HG03342 (cell line): Measurements from ENCODE around the gene NFIC.

Experiments used
- ATAC-seq: cut with Tn5 transposase; IDR thresholded peaks from one replicate; pipeline ENCODE4 v1.9.1; 2021; ENCODE audit warnings: mild to moderate bottlenecking, moderate library complexity; ENCODE audit not compliant: unreplicated experiment

NFIC gene

DNA sequence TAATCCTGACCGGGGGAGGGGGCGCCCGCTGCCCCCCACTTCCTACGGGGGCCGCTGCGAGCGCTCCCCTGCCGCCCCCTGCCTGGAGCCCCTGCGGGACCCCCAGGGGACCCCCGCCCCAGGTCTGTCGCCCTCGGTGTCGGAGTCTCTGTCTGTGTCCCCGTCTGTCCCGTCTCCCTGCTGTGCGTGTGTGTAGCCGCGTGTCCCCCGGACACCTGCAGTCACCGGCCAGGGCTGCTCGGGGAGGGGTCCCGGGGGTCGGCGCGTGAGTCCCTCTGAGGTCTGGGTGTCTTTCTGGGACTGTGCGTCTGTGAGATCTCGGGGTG, 7.7 kb upstream of the NFIC start:
- no peak for ATAC-seq

DNA sequence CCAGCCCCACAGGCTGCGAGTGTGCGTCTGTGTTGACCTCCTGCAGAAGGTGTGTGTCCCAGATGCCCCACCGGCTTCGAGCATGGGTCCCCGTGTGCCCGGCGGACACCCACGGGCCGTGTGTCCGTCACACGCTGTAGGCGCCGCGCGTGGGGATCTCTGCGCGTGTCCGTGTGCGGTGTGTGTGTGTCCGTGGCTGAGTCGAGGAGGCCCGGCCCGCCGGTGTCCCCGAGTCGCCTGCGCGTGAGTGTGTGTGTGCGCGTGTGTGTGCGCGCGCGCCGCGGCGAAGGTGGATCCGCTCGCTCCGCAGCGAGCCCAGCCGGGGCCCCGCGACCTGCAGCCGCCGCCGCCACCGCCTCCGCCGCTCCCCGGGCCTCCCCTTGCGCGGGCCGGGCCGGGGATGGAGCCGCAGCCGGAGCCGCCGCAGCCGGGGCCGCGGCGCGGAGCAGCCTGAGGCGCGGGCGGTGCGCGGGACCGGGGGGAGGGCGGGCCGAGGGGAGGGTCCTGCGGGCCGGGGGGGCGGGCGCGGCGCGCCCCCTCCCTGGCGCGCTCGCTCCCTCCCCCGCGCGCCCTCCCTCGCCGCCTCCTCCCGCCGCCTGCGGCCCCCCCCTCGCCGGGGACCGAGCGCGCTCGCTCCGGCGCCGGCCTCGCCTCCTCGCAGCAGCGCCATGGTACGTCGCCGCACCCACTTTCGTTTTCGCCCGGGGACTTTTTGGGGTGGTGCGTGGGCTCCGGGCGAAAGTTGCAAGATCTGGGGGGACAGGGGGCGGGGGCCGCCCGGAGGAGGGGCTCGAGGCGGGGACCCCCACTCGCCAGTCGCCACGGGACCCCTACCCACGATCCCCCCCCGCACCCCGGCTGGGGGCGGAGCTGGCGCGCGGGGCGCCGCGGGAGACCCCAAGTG, 7.1 kb upstream of the NFIC start:
- no peak for ATAC-seq

DNA sequence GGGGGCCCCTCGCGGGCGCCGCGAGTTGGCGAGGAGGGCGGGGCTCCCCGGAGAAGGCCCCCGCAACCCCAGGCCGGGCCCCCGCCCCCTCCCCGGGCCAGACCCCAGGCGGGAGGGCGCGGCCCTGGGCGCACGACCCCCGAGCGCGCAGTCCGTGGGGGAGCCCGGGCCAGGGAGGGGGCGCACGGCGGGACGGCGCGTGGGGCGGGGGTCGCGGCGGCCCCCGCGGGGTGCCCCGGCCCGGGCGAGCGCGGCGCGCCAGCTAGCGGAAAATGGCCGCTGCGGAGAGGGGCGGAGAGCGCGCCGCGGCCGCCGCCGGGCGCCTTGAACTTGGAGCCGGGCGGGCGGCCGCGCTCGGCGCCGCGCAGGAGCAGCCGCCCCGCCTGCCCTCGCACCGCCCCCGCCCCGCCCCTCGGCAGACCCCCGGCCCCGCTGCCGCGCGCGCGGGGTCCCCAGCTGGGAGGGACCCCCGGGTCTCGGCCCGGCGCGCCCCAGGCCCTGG, 6.4 kb upstream of the NFIC start:
- ATAC-seq: no peak

DNA sequence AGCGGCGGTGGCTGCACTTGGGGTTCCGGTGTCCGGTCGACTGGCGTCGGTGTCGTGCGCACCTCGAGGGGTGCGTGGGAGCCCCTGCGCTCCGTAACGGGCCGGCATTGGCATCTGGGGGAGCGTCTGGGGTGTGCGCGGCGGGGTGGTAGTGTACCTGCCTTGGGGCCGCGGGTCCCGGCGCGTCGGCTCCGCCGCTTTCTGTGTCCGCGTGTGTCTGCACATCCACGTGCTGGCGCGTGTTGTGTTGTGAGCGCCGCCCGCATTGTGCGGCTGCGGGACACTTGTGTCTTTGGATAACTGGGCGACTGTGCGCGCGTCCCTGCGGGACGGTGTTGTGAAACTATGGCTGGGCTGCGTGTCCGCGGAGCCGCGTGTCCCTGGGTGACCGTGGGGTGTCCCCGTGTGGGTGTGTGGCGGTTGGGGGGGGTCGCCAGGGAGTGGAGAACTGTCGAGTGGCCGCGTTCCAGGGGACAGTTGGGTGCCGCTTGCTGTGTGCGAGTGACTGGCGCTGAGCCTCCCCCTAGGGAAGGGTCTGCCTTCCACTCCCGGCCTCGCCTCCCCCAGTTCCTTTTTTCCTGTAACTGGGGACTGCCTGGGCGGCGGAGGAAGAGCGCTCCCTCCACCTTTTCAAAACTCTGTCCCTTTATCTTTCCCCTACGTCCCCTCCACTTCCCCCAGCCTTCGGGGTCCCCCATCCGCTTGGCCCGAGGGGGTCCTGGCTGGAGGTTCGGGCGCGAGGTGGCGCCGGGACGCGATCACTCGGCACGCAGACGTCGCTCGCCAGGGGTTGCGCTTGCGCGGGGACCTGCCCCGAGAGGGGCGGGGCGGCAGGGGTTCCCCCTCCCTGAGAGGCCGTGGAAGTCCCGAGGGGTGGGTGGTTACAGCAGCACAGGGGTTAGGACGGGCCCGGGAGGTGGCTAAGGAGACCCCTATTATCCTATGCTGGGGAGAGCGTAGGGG, 5.7 kb upstream of the NFIC start:
- ATAC-seq: no peak

DNA sequence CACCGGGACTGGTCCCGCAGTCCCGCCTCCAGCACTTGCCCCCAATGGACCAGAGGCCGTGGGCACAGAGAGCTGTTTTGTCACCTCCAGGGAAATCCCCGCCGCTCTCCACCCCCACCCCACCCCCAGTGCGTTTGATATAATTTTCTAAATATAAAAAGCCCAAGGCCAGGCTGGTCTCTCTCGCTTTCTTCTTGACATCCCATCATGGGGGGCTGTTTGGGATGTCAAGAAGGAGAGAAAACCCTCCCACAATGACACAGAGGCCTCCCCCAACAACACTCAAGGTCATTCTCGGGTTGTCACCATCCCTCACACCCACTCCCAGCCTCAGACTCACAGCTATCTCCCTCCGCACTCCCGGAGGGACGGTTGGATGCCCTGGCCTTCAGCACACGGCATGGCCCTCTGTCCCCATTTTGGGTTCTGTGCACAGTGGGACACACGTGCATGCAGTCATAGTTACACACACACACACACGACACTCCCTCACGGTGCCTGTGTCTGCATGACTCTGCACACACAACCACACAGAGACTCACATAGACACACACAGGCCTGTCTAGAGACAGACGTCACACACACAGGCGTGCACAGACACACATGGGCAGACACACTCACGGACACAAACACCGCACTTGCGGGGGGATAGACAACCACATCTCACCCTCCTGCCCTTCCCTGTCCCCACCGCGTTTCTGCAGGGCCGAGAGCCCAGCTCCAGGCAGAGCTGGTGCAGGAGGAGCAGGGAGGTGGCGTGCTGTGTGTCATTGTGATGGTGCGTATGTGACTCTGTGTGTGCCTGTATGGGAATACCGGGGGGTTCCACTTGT, 4.8 kb upstream of the NFIC start:
- ATAC-seq: no peak

DNA sequence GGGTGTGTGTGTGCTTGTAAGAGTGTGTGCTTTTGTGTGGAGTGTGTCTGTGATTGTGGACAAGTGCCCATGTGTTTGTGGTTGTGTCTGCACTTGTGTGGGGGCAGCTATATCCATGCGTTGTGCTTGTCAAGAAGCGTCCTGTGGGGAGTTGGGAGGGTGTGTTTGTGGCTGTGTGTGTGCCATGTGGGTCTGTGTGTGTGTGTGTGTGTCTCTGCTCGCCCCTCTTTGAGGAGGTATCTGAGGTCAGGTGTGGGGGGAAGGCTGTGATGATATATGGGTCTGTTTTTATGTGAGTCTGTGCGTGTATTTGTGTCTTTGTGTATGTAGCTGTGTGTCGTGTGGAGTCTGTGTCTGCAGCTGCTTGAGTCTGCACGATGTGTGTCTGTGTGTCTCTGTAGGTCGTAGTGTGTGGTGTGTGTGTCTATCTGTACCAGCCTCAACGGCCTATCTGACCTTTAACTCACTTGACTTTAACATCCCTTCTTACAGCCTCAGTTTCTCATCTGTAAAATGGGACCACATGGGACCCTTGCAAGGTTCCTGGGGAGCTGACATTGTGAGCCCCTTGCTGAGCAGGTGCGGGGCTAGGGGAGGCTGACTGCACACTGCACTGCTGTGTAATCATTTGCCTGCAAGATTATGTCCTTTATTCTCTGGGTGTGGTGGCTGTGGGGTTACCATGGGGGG, 4.0 kb upstream of the NFIC start:
- no peak for ATAC-seq

DNA sequence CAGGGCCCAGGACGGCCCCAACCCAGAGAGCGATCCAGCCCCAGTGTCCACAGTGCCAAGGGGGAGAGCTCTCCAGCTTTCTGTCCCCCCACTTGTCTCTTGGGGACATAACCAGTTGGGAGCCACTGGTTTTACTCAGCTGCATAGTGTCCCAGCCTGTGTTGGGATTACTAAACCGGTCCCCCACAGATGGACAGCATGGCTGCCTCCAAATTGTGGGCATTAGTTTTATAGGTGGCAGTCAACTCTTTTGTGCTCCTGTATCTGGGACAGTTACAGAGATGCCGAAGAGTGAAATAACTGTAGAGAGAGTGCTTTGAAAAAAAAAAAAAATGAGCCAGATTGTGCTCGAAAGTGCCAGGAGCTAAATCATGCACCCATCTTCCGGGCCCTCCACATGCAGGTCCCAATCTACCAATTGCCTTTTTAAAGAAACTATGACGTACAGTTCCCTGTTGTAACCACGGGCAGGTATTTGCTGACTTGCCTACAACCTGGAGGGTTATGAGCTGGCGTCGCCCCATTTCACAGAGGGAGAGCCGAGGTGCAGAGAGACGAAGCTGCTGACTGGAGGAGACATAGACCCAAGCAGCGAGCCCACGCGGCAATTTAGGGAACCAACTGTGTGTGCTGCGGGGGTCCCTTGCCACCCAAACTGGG, 2.4 kb upstream of the NFIC start:
- ATAC-seq: no peak

DNA sequence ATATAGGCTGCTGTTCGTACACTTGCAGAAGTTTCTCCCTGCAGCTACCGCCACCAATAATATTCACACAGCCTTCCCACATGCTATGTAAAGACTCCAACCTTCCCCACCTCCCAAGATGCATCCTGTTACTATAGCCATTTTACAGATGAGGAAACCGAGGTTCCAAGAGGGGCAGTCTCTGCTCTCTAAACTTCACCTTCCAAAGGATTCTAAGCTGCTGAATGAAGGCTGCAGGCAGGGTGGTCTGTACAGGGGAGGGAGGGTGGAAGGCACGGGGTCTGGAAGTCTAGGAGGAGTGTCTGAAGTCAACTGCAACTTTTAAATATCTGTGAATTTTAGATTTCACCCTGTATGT, 1.9 kb upstream of the NFIC start:
- no peak for ATAC-seq

DNA sequence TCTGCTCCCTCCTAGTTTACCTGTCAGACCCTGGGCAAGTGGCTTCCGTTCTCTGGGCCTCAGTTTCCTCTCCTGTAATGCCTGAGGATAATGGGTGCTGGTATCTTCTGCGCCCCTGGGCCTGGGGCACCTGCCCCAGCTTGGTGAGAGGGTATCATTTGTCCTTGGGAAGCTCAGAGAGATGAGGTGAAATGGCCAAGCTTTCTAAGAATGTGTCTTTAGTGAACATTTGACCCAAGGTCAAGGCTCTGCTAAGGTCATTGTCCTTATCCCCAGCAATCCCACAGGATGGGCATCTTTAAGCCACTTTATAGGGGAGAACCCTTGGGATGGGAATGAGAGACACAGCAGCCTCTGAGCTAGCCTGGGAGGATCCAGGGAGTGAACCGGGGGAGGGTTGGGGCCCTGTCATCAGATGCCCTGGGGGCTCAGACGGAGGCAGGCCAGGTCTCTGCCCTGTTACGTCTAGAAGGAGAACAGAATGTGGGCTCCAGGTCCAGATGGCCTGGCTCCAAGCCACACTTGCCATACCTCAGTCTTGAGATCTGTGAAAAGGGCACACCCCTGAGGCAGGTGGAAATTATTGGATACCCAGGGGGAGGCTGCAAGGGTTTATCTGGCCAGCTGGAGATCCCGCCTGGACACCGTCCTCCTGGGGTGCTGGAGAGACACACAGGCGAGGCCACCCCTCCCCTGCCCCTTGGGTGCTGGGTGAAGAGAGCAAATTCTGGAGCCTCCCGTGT, 1.1 kb upstream of the NFIC start:
- no peak for ATAC-seq

DNA sequence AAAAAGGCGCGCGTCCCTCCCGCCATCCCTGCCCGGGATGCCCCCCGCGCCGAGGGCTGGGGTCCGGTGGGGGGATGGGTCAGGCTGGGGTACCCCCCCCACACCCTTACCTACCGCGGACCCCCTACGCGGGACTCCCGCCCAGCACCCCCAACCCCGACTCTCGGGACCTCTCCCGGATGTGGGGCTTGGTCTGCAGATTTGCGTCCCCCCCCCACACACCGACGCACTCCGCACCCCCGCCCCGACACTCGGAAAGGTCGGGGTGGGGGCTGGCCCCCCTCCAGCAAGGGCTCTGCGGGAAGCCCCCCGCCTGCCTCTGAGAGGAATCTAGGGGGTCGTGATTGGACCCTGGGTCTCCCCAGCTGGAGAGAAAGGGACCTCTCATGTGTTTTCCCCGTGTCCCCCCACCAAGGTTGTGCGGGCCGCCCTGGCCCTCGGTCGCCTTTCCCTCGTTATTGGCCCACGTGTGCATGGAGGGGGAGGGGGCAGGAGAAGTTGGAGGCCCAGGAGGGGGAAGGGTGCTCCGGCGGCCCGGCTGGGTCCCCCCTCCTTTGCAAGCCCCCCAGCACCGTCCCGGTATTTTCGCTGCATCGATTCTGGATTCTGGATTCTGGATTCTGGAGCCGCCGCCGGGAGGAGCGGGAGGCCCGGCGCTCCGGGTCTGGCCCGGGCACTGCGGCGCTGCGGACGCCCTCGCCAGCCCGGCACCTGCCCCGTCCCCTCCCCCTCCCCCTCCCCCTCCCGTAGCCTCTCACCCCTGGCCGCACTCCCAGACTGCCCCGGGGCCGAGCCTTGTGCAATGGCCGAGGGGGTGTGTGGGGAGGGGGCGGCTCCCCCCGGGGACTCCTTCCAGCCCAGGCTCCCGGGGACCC, 607 bp downstream of the NFIC start:
- no peak for ATAC-seq

DNA sequence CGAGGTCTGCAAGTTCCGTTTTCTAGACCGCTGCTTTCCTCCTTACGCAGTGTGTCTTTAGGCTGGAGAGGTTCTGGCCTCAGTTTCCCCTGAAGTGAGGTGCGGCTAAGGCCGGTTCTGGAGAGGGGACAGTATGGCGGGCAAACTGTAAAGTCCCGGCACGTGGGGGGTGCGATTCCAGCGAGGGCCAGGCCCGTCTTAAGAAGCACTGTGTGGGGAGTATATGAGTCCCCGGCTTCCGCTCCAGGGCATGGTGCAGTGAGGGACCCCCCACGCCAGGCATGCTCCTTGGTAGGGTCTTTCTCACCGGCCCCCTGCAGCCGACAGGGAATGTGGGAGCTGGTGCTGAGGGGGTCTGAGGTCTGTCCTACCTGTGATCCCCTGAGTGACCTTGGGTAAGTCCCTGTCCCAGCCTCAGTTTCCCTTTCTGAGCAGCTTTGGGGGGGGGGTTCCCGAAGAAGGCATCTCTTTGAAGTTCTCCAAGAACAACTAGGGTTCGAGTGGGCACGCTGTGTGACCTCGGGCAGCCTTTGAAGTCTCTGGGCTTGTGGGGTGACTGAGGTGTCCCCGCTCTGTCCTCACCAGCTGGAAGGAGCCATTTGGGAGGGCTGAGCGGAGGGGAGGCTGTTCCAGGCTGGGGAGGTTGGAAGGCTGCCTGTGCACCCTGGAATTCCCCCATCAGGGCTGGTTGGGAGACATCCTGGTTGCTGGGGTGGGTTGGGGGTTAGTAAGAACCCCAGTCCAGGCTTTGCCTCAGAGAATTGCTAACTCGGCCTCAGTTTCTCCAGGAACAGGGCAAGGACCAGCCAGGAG, 1.5 kb downstream of the NFIC start:
- ATAC-seq: no peak

DNA sequence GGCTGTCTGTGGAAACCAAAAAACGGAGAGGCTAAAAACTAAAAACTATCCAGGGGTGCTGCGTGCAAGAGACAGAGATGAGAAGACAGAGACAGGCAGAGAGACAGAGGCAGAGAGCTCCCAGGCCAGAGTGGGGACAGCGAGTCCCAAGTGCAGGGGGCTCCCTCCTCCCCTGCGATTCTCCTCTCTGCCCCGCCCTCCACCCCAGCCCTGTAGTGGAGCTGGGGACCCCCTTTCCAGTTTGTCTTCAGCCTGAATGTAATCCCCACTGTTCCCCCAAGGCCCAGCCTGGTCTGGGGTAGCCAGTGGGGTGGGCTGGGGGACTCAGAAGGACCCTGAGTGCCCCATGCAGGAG, 2.0 kb downstream of the NFIC start:
- ATAC-seq: no peak

DNA sequence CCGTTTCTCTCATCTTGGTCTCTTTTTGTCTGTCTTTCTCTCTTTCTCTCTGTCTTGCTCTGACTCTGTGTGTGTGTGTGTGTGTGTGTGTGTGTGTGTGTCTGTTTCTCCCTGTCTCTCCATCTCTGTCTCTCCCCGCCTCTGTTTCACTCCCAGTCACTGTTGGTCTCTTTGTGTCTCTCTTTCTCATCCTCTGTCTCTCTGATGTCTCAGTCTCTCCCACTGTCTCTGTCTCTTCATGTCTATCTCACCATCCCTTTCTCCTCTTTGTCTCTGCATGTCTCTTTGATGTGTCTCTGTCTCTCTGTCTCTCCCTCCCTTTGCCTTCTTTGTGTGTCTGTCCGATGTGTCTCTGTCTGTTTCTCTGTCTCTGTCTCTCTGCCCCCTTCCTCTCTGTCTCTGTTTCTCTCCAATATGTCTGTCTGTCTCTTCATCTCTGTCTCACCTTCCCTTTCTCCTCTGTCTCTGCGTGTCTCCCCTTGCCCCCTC, 2.5 kb downstream of the NFIC start:
- no peak for ATAC-seq

DNA sequence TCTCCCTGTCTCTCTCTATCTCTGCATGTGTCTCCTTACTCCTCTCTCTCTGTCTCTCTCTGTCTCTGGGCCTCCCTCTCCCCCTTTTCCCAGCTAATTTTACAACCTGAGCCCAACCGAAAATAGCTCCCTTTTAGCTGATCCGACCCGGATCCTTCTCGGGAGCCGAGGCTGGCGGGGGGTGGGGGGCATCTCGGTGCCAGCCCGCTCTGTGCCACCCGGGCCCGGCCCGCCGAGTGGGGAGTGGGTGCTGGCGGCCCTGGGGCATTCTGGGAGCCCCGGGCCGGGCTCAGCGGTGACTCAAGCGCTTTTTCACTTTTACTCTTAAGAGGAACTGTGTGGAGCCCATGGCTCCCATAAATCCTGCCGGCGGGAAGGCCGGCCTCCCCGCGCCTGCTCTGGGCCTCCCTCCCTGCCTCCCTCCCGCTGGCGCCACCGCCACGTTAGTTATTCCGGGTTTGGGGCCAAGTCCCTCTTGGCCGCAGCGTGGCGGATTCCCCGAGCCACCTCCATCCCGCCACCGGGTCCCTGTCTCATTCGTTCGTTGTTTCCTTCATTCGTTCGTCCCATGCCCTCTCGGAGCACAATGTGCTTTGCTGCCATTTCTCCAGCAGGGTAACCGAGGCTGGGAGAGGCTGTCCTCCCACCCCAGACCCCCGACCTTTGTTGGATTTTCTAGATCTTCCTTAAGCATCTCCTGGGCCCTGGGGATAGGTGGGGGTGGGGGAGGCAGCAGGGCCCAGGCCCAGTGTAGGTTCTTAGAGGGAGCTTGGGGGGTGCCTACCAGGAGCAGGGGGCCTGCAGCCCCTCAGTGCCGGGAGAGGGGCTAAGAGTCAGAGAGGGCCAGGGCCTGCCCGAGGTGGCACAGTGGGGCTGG, 3.2 kb downstream of the NFIC start:
- ATAC-seq: no peak

DNA sequence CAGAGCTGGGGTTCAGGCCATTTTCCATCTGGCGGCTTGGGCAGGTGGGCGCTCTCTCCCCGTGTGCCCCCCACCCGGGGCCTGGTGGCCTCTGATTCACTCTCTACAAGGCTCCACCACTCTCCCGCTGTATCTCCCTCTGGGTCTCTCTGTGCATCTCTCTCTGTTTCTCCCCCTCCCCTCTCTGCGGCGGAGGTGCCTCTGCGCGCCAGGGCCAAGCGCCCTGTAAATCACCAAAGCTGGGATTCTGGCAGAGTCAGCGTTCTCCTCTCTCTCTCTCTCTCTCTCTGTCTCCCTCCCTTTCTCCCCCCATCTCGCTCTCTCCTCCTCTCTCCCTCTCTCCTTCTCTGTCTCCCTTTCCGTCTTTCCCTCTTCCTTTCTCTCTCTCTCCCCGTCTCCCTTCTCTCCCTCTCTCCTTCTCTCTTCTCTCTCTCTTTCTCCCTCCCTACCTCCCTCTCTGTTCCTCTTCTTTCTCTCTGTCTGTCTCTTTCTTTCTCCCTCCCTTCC, 3.9 kb downstream of the NFIC start:
- ATAC-seq: no peak
